Endothelial cell of umbilical vein (primary cell): Measurements from ENCODE around the gene CCDC7. TPM values are rescaled to one million over a fixed set of nuclear protein-coding genes. Genes with fewer than 3 reads are reported as not detected.

Experiments used
- BruUV-seq: library from RNA; stranded (reverse); fragments of 400-500 nt; replicated peaks from 2 replicates; lab custom pipeline; 2021; lab: Mats Ljungman, UMichigan
- CTCF ChIA-PET: fragments of 300-600, 350-600 bp; sonication (Branson Sonifier 250); formaldehyde crosslinking; loops from one replicate; lab custom pipeline; 2021; ENCODE audit warnings: antibody characterized with exemption, inconsistent platforms; lab: Charles Lee
- POLR2A ChIA-PET: fragments of 300-600, 350-600 bp; sonication (Branson Sonifier 250); formaldehyde crosslinking; loops from one replicate; lab custom pipeline; 2021; ENCODE audit warnings: antibody characterized with exemption, inconsistent platforms; lab: Charles Lee
- DNase-seq: peaks from one replicate; pipeline ENCODE4 v3.0.0-alpha.2; 2011; ENCODE audit warnings: low read depth, low spot score
- FAIRE-seq: peaks from 2 replicates; lab custom pipeline; 2011; peaks lifted over from hg19 to GRCh38; lab: Jason Lieb, UNC
- H2AFZ ChIP-seq: 2 replicates; pipeline ENCODE4 v1.6.0; 2012; ENCODE audit warnings: low read depth, low read length, control low read depth, inconsistent platforms
- H3K27ac ChIP-seq: 2 replicates; pipeline ENCODE4 v1.5.1; 2011; ENCODE audit warnings: low read depth, mild to moderate bottlenecking, control low read depth, low read length, moderate library complexity; ENCODE audit not compliant: insufficient read depth
- H3K27me3 ChIP-seq, 2 experiments: 2 replicates each; pipeline versions ENCODE4 v1.6.0 to v1.6.1; 2011; ENCODE audit warnings: low read length in 2 of 2, mixed read lengths in 1 of 2; ENCODE audit not compliant: control insufficient read depth in 2 of 2, insufficient read depth in 2 of 2
- H3K36me3 ChIP-seq, 2 experiments: 2 replicates in 1 of 2; 3 replicates in 1 of 2; pipeline ENCODE4 v1.5.1; 2011; ENCODE audit warnings: low read length in 2 of 2, mild to moderate bottlenecking in 1 of 2, moderate library complexity in 1 of 2; ENCODE audit not compliant: control insufficient read depth in 2 of 2, insufficient read depth in 2 of 2; ENCODE audit errors: extremely low read depth in 1 of 2
- H3K4me1 ChIP-seq: 3 replicates; pipeline ENCODE4 v1.5.1; 2011; ENCODE audit warnings: mild to moderate bottlenecking, low read length; ENCODE audit not compliant: control insufficient read depth, insufficient read depth; ENCODE audit errors: extremely low read depth
- H3K4me2 ChIP-seq: 2 replicates; pipeline ENCODE4 v1.6.1; 2011; ENCODE audit warnings: low read length, control low read depth, mixed read lengths; ENCODE audit not compliant: insufficient read depth
- H3K4me3 ChIP-seq, 3 experiments: fragments of 200-600 bp in 1 of 3; sonication (generic), shearing (Covaris generic) in 1 of 3; replicated peaks in 1 of 3; 2 replicates each; pipeline ENCODE4 v1.5.1; 2011 to 2016; ENCODE audit warnings: control low read depth in 3 of 3, low read length in 3 of 3, mild to moderate bottlenecking in 2 of 3, inconsistent platforms in 1 of 3, low read depth in 1 of 3, moderate library complexity in 1 of 3; ENCODE audit not compliant: insufficient read depth in 1 of 3
- H3K79me2 ChIP-seq: 2 replicates; pipeline ENCODE4 v1.6.0; 2012; ENCODE audit warnings: low read length, inconsistent platforms; ENCODE audit not compliant: control insufficient read depth, insufficient read depth
- H3K9ac ChIP-seq: replicated peaks from 2 replicates; pipeline ENCODE3; 2011; ENCODE audit warnings: low read length, control low read depth; ENCODE audit not compliant: insufficient read depth; ENCODE audit errors: extremely low read depth
- H3K9me1 ChIP-seq: replicated peaks from 3 replicates; pipeline ENCODE4 v1.6.0; 2011; ENCODE audit warnings: mild to moderate bottlenecking, low read length; ENCODE audit not compliant: control insufficient read depth, insufficient read depth; ENCODE audit errors: extremely low read depth
- H3K9me3 ChIP-seq: replicated peaks from 2 replicates; pipeline ENCODE4 v1.5.1; 2012; ENCODE audit warnings: low read length, inconsistent platforms; ENCODE audit not compliant: control insufficient read depth, insufficient read depth
- H4K20me1 ChIP-seq: replicated peaks from 2 replicates; pipeline ENCODE3; 2011; ENCODE audit warnings: mild to moderate bottlenecking, low read length; ENCODE audit not compliant: control insufficient read depth, insufficient read depth; ENCODE audit errors: extremely low read depth
- EZH2 ChIP-seq: IDR thresholded peaks from 2 replicates; pipeline ENCODE4 v1.6.1; 2012; ENCODE audit warnings: borderline replicate concordance, low read depth, mild to moderate bottlenecking, moderate library complexity, low read length, inconsistent platforms; ENCODE audit not compliant: severe bottlenecking
- FOS ChIP-seq: IDR thresholded peaks from 2 replicates; pipeline ENCODE4 v1.6.1; 2011; ENCODE audit warnings: mild to moderate bottlenecking, low read length, moderate library complexity, borderline replicate concordance; ENCODE audit not compliant: insufficient read depth
- GATA2 ChIP-seq: IDR thresholded peaks from 2 replicates; pipeline ENCODE4 v1.7.0; 2011; ENCODE audit warnings: low read depth, mild to moderate bottlenecking, moderate library complexity, mixed read lengths, low read length; ENCODE audit not compliant: insufficient read length, insufficient read depth
- JUN ChIP-seq: IDR thresholded peaks from 2 replicates; pipeline ENCODE4 v1.6.1; 2011; ENCODE audit warnings: borderline replicate concordance, low read depth; ENCODE audit not compliant: insufficient read length, insufficient read depth
- MYC ChIP-seq: IDR thresholded peaks from one replicate; pipeline ENCODE4 v1.6.1; 2011; ENCODE audit warnings: mild to moderate bottlenecking, low read depth, low read length
- POLR2A ChIP-seq: IDR thresholded peaks from 2 replicates; pipeline ENCODE4 v1.6.1; 2012; ENCODE audit warnings: low read depth, mild to moderate bottlenecking, control low read depth, low read length
- POLR2AphosphoS5 ChIP-seq: IDR thresholded peaks from 2 replicates; pipeline ENCODE4 v1.6.1; 2012; ENCODE audit warnings: low read depth, mild to moderate bottlenecking, control low read depth, low read length, moderate library complexity; ENCODE audit not compliant: insufficient read depth
- dilution Hi-C: fragments of 300-500 bp; cut with MboI; formaldehyde crosslinking; loops from one replicate; pipeline ENCODE4 v1.15.0; 2019; ENCODE audit warnings: low sequenced_read_pairs; ENCODE audit not compliant: extremely low pct_ligation_motif_present
- intact Hi-C: fragments of 100-400 bp; cut with micrococcal nuclease; formaldehyde crosslinking; loops from one replicate; pipeline ENCODE4 v1.10.0; 2022
- polyA plus RNA-seq, 4 experiments: library from polyadenylated mRNA; depleted of rRNA in 3 of 4; stranded (reverse) in 3 of 4; unstranded in 1 of 4; fragments of >200 nt; gene quantifications; 2 replicates each; pipeline versions ENCODE4 v1.2.1 to v1.2.3, GENCODE V29; 2011 to 2012; ENCODE audit warnings: missing spikeins in 1 of 4
- total RNA-seq: library from RNA; stranded (reverse); gene quantifications from 2 replicates; pipeline ENCODE4 v1.2.3, GENCODE V29; 2021
- TF ChIP-seq, protein P1 (sequence below), 2 donors: IDR thresholded peaks; 1 replicate in 1 of 2; 2 replicates in 1 of 2; pipeline ENCODE4 v1.5.1; 2011; ENCODE audit warnings: low read length in 2 of 2, mild to moderate bottlenecking in 2 of 2, moderate library complexity in 2 of 2, control low read depth in 1 of 2, inconsistent platforms in 1 of 2, low read depth in 1 of 2; ENCODE audit not compliant: insufficient read depth in 1 of 2; ENCODE audit errors: extremely low read depth in 1 of 2
- TF ChIP-seq, protein P2 (sequence below): IDR thresholded peaks from 2 replicates; pipeline ENCODE4 v1.6.1; 2011; ENCODE audit not compliant: insufficient read depth, insufficient read length

The CCDC7 gene
- total and polyA plus RNA-seq, 2 donors (not counting 3 experiments of a cell fraction or from before 2014, with no cell fraction given), result 0.35 to 8.2 TPM

DNA sequence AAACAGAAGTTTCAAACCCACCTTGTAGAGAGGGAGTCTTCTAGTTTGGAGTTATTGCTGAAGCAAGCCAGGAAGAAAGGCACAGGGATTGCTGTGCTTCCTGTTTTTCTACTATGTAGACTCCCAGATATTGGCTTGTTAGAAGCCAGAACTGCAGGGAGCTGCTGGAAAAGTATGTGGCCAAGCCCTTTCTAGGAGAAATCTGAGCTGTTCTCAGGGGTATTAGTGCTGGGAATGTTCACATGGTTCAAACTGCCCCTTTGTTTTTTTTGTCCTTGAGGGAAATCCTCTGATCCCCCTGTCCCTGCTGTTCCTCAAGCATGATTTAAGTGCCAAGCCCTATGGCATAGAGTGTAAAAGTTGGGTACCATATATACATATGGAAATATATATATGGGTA is 184.0 kb downstream of the CCDC7 start:
- TF ChIP-seq JUN (no peak), GATA2 (no peak), POLR2AphosphoS5 (no peak), FOS (no peak), EZH2 (no peak), POLR2A (no peak), MYC (no peak)
- TF ChIP-seq, protein P1, sequence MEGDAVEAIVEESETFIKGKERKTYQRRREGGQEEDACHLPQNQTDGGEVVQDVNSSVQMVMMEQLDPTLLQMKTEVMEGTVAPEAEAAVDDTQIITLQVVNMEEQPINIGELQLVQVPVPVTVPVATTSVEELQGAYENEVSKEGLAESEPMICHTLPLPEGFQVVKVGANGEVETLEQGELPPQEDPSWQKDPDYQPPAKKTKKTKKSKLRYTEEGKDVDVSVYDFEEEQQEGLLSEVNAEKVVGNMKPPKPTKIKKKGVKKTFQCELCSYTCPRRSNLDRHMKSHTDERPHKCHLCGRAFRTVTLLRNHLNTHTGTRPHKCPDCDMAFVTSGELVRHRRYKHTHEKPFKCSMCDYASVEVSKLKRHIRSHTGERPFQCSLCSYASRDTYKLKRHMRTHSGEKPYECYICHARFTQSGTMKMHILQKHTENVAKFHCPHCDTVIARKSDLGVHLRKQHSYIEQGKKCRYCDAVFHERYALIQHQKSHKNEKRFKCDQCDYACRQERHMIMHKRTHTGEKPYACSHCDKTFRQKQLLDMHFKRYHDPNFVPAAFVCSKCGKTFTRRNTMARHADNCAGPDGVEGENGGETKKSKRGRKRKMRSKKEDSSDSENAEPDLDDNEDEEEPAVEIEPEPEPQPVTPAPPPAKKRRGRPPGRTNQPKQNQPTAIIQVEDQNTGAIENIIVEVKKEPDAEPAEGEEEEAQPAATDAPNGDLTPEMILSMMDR (IDR thresholded peaks at IDR 0.05; ENCODE audit: extremely low read depth in 1 of 2, insufficient read depth in 1 of 2, low read depth in 1 of 2, low read length in 2 of 2), result no peak
- TF ChIP-seq, protein P2, sequence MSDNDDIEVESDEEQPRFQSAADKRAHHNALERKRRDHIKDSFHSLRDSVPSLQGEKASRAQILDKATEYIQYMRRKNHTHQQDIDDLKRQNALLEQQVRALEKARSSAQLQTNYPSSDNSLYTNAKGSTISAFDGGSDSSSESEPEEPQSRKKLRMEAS, result no peak
- ChIA-PET CTCF (no interaction called here), POLR2A (no interaction called here)
- intact Hi-C loops, result no loop called here
- DNase-seq (no peak), FAIRE-seq (no peak)
- no peaks in the 10 kb centered on the region for H3K36me3 ChIP-seq
- BruUV-seq, result no TSS peak
- H3K4me2 ChIP-seq, result no peak overlapping the region
- H3K27ac ChIP-seq, result no peak overlapping the region
- no peaks in the 10 kb centered on the region for H3K9me3 ChIP-seq
- no peaks in the 10 kb centered on the region for H3K27me3 ChIP-seq
- no peaks in the 10 kb centered on the region for H3K9me1 ChIP-seq
- H2AFZ ChIP-seq, result no peak overlapping the region
- H3K79me2 ChIP-seq, result no peaks in the 10 kb centered on the region
- no peak overlapping the region for H3K9ac ChIP-seq
- no peaks in the 10 kb centered on the region for H3K4me1 ChIP-seq
- dilution Hi-C loops, result no loop called here
- H3K4me3 ChIP-seq, result no peak overlapping the region
- no peaks in the 10 kb centered on the region for H4K20me1 ChIP-seq
